Measurements from ENCODE around the gene TRERF1. TPM values are rescaled to one million over a fixed set of nuclear protein-coding genes. Genes with fewer than 3 reads are reported as not detected.

TRERF1 gene
- total and polyA plus RNA-seq, 2 experiments from 2014 or later: 11.2 to 20.6 TPM

DNA sequence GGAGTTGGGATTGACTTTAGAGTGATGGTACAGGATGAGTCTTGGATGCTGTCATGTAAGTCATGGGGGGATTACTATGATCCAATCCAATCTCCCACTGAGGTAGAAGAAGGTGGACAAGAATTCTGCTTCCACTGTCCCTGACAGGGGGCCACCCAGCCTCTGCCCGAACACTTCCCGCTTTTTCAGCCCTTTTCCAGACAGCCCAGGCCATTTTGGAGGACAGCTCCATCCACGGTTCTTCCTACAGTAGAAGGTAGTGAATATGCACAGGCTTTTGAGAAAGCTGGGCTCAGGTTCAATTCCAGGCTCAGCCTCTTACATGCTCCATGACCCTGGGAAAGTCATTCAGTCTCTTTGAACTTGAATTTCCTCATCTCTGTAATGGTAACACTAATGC lies 31.0 kb downstream of the TRERF1 start:
- Histone ChIP-seq H3K27ac (ENCODE audit: low read depth) (no peak overlapping the region), H3K4me2 (no peak overlapping the region), H3K9me2 (ENCODE audit: insufficient read depth) (no peaks in the 10 kb centered on the region), H3K27me3 (ENCODE audit: insufficient read depth) (no peaks in the 10 kb centered on the region), H3K4me1 (ENCODE audit: insufficient read depth) (peaks cover 20% of the 10 kb centered on the region), H2AFZ (no peak overlapping the region), H3K79me2 (replicated peaks; ENCODE audit: insufficient read depth) (peaks cover 96% of the 10 kb centered on the region), H4K20me1 (replicated peaks; ENCODE audit: insufficient read depth) (peaks cover 51% of the 10 kb centered on the region), H3F3A (replicated peaks; ENCODE audit: low read depth) (0 out of 2 replicates have a peak, but pooled peaks cover 4% of the 10 kb centered on the region), H3K36me3 (ENCODE audit: insufficient read depth) (no peaks in the 10 kb centered on the region), H3K4me3 (no peak overlapping the region)
- H3K9me3 Mint-ChIP-seq: no peaks in the 10 kb centered on the region
- no peak for TF ChIP-seq NANOG (IDR thresholded peaks at IDR 0.05; ENCODE audit: borderline replicate concordance)
- TF ChIP-seq STAT1 (IDR thresholded peaks at IDR 0.05; ENCODE audit: unreplicated experiment): no peak
- no peak for TF ChIP-seq CREB1 (CRISPR knock-in tag; IDR thresholded peaks at IDR 0.05; ENCODE audit: low read depth)
- no peak for TF ChIP-seq JUNB (IDR thresholded peaks at IDR 0.05; ENCODE audit: unreplicated experiment)
- TF ChIP-seq, protein P1, sequence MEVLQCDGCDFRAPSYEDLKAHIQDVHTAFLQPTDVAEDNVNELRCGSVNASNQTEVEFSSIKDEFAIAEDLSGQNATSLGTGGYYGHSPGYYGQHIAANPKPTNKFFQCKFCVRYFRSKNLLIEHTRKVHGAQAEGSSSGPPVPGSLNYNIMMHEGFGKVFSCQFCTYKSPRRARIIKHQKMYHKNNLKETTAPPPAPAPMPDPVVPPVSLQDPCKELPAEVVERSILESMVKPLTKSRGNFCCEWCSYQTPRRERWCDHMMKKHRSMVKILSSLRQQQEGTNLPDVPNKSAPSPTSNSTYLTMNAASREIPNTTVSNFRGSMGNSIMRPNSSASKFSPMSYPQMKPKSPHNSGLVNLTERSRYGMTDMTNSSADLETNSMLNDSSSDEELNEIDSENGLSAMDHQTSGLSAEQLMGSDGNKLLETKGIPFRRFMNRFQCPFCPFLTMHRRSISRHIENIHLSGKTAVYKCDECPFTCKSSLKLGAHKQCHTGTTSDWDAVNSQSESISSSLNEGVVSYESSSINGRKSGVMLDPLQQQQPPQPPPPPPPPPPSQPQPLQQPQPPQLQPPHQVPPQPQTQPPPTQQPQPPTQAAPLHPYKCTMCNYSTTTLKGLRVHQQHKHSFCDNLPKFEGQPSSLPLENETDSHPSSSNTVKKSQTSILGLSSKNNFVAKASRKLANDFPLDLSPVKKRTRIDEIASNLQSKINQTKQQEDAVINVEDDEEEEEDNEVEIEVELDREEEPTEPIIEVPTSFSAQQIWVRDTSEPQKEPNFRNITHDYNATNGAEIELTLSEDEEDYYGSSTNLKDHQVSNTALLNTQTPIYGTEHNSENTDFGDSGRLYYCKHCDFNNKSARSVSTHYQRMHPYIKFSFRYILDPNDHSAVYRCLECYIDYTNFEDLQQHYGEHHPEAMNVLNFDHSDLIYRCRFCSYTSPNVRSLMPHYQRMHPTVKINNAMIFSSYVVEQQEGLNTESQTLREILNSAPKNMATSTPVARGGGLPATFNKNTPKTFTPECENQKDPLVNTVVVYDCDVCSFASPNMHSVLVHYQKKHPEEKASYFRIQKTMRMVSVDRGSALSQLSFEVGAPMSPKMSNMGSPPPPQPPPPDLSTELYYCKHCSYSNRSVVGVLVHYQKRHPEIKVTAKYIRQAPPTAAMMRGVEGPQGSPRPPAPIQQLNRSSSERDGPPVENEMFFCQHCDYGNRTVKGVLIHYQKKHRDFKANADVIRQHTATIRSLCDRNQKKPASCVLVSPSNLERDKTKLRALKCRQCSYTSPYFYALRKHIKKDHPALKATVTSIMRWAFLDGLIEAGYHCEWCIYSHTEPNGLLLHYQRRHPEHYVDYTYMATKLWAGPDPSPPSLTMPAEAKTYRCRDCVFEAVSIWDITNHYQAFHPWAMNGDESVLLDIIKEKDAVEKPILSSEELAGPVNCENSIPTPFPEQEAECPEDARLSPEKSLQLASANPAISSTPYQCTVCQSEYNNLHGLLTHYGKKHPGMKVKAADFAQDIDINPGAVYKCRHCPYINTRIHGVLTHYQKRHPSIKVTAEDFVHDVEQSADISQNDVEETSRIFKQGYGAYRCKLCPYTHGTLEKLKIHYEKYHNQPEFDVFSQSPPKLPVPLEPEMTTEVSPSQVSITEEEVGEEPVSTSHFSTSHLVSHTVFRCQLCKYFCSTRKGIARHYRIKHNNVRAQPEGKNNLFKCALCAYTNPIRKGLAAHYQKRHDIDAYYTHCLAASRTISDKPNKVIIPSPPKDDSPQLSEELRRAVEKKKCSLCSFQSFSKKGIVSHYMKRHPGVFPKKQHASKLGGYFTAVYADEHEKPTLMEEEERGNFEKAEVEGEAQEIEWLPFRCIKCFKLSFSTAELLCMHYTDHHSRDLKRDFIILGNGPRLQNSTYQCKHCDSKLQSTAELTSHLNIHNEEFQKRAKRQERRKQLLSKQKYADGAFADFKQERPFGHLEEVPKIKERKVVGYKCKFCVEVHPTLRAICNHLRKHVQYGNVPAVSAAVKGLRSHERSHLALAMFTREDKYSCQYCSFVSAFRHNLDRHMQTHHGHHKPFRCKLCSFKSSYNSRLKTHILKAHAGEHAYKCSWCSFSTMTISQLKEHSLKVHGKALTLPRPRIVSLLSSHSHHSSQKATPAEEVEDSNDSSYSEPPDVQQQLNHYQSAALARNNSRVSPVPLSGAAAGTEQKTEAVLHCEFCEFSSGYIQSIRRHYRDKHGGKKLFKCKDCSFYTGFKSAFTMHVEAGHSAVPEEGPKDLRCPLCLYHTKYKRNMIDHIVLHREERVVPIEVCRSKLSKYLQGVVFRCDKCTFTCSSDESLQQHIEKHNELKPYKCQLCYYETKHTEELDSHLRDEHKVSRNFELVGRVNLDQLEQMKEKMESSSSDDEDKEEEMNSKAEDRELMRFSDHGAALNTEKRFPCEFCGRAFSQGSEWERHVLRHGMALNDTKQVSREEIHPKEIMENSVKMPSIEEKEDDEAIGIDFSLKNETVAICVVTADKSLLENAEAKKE (CRISPR knock-in tag; IDR thresholded peaks at IDR 0.05): no peak
- no peak for TF ChIP-seq ZNF331 (CRISPR knock-in tag; IDR thresholded peaks at IDR 0.05; ENCODE audit: low read depth)
- no peak for TF ChIP-seq EZH2phosphoT487 (IDR thresholded peaks at IDR 0.05; ENCODE audit: unreplicated experiment)
- TF ChIP-seq EZH2 (IDR thresholded peaks at IDR 0.05; ENCODE audit: low read depth, unreplicated experiment): no peak
- TF ChIP-seq POLR2AphosphoS5 (IDR thresholded peaks at IDR 0.05; ENCODE audit: low read depth): no peak
- TF ChIP-seq, protein P2, sequence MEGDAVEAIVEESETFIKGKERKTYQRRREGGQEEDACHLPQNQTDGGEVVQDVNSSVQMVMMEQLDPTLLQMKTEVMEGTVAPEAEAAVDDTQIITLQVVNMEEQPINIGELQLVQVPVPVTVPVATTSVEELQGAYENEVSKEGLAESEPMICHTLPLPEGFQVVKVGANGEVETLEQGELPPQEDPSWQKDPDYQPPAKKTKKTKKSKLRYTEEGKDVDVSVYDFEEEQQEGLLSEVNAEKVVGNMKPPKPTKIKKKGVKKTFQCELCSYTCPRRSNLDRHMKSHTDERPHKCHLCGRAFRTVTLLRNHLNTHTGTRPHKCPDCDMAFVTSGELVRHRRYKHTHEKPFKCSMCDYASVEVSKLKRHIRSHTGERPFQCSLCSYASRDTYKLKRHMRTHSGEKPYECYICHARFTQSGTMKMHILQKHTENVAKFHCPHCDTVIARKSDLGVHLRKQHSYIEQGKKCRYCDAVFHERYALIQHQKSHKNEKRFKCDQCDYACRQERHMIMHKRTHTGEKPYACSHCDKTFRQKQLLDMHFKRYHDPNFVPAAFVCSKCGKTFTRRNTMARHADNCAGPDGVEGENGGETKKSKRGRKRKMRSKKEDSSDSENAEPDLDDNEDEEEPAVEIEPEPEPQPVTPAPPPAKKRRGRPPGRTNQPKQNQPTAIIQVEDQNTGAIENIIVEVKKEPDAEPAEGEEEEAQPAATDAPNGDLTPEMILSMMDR (conservative IDR thresholded peaks at IDR 0.05; ENCODE audit: low read depth in 2 of 2): no peak
- TF ChIP-seq REST (IDR thresholded peaks at IDR 0.05; ENCODE audit: unreplicated experiment): no peak
- no peak for TF ChIP-seq ZNF114 (CRISPR knock-in tag; IDR thresholded peaks at IDR 0.05)
- no peak for TF ChIP-seq ETS1 (IDR thresholded peaks at IDR 0.05)
- no peak overlapping the region for H3K27ac Mint-ChIP-seq
- peaks cover 52% of the 10 kb centered on the region for H3K4me1 Mint-ChIP-seq
- H3K27me3 Mint-ChIP-seq (ENCODE audit: insufficient read depth, low read depth, poor library complexity): peaks cover 11% of the 10 kb centered on the region
- DNase-seq (ENCODE audit: low spot score) (no peak), ATAC-seq (no peak)
- H3K4me3 Mint-ChIP-seq: no peak overlapping the region
- peaks cover 9% of the 10 kb centered on the region; the same call in 2 of the 3 replicates for H3K36me3 Mint-ChIP-seq (ENCODE audit: low read depth)

All from GM23338 (cell line).